ENCODE results near the gene PGBD5. TPM values are rescaled to one million over a fixed set of nuclear protein-coding genes. Genes with fewer than 3 reads are reported as not detected.

PGBD5 gene
- total and polyA plus RNA-seq, 8 donors: 2.8 to 17.2 (median 10.4) TPM

DNA sequence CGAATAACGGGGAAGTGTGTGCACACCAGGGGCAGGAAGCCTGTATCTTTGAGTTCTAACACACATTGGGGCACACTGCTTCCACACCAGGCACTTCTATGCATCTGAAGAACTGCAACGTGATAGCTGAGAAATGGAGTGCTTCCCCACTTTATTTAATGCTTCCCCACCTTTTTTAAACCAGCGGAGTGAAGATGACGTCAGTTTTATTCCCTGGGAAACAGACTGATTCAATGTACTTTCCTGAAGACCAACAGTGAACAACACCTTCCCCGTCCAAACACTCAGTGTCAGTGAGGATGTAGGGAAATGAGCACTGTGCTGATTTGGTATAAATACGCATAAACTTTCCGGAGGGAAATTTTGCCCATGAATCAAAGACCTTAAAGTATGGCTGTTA is 87.1 kb downstream of the PGBD5 start:
- DNase-seq (no peak), ATAC-seq (no peak), FAIRE-seq (no peak)
- no peaks in the 10 kb centered on the region for H3K27me3 ChIP-seq
- WGBS, 2 donors: 85 to 89% methylated on average over 8 of the region's 8 CpGs
- H3K4me3 ChIP-seq: no peak overlapping the region
- no peak overlapping the region for H3K27ac ChIP-seq
- TF ChIP-seq, protein P1, sequence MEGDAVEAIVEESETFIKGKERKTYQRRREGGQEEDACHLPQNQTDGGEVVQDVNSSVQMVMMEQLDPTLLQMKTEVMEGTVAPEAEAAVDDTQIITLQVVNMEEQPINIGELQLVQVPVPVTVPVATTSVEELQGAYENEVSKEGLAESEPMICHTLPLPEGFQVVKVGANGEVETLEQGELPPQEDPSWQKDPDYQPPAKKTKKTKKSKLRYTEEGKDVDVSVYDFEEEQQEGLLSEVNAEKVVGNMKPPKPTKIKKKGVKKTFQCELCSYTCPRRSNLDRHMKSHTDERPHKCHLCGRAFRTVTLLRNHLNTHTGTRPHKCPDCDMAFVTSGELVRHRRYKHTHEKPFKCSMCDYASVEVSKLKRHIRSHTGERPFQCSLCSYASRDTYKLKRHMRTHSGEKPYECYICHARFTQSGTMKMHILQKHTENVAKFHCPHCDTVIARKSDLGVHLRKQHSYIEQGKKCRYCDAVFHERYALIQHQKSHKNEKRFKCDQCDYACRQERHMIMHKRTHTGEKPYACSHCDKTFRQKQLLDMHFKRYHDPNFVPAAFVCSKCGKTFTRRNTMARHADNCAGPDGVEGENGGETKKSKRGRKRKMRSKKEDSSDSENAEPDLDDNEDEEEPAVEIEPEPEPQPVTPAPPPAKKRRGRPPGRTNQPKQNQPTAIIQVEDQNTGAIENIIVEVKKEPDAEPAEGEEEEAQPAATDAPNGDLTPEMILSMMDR (IDR thresholded peaks at IDR 0.05): no peak
- H3K36me3 ChIP-seq: peaks cover 0 to 6% (median 0%) of the 10 kb centered on the region in 3 donors
- H3K4me1 ChIP-seq: no peaks in the 10 kb centered on the region
- no peaks in the 10 kb centered on the region for H3K9me3 ChIP-seq
- intact Hi-C loops (cut with DNase I): no loop called here

DNA sequence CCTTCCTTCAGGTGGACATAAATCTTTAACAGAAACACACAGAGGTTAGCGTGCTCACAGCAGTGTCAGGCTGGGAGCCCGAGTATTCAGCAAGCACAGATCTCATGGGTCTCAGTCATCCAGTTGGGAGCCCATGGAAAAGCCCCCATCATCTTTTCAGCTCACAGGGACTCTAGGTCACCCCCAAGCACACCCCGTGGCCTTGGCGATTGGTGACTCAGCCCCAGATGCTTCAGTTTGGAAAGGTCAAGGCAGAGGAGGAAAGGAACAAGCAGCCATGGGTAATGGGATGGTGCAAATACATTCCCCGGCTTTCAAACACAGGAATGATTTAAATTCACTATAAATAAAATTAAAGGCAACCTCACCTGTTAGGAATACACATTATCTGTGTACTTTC is 88.9 kb downstream of the PGBD5 start:
- Histone ChIP-seq H3K36me3 (peaks cover 0 to 6% (median 0%) of the 10 kb centered on the region in 3 donors), H3K27ac (no peak overlapping the region), H3K4me1 (no peaks in the 10 kb centered on the region), H3K27me3 (no peaks in the 10 kb centered on the region), H3K9me3 (no peaks in the 10 kb centered on the region), H3K4me3 (no peak overlapping the region)
- intact Hi-C loops (cut with DNase I): no loop called here
- no peak for DNase-seq
- no peak for FAIRE-seq
- TF ChIP-seq, protein P1 (IDR thresholded peaks at IDR 0.05): no peak
- WGBS, 2 donors: 94 to 95% methylated on average over 5 of the region's 5 CpGs
- ATAC-seq: no peak

DNA sequence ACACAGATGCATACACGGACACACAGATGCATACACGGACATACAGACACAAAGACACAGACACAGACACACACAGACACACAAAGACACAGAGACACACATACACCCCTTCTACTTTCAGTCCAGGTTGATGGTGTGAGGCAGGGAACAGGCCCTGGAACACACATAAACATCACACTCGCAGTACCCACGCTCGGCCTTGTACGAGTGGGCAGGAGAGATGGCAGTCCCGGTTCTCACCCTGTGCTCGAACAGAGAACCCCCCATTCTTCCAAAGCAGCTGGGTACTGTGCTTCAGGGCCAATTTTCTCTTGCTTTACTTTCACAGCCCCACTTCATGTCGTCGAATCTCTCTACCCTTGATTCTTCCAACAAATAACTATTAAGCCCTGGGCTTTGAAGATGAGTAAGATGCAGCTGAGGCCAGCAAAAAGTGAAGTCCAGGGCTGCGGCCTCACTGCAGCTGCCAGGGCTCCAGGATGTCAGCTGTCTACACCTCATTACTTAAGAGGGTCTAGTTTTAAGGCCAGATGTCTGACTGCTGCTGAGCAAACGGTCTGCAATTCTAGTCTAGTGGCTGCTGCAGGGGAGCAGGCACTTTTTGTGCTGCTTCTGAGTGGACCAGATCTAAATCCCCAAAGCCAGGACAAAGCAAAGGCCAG is 90.1 kb downstream of the PGBD5 start:
- intact Hi-C loops (cut with DNase I): no loop called here
- Histone ChIP-seq H3K27me3 (no peaks in the 10 kb centered on the region), H3K9me3 (no peaks in the 10 kb centered on the region), H3K36me3 (peaks cover 0 to 6% (median 0%) of the 10 kb centered on the region in 3 donors), H3K4me1 (no peaks in the 10 kb centered on the region), H3K27ac (no peak overlapping the region), H3K4me3 (no peak overlapping the region)
- WGBS, 2 donors: 89 to 90% methylated on average over 12 of the region's 12 CpGs
- FAIRE-seq (no peak), ATAC-seq (no peak), DNase-seq (no peak)
- TF ChIP-seq, protein P1 (IDR thresholded peaks at IDR 0.05): no peak

DNA sequence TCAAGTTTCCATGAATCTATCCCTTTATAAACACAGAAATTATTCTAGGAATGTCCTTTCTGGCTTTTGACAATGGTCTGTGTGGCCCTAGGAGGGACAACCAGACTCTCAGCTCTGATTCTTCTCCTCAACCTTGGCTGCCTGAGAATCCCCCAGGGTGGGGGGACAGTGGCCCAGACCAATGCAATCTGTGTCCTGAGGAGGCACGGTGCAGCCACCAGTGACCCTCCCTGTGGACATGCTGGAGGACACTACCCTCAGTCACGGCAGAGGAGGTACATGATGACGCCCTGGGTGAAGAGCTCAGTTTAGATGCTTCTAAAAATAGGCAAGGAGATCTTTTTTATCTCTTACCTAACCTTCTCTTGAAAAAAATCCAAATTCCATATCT is 91.7 kb downstream of the PGBD5 start:
- Histone ChIP-seq H3K4me1 (no peaks in the 10 kb centered on the region), H3K4me3 (no peak overlapping the region), H3K27ac (no peak overlapping the region), H3K36me3 (peaks cover 0 to 10% (median 0%) of the 10 kb centered on the region in 3 donors), H3K27me3 (no peaks in the 10 kb centered on the region), H3K9me3 (no peaks in the 10 kb centered on the region)
- FAIRE-seq (no peak), ATAC-seq (no peak), DNase-seq (no peak)
- 86 to 92% methylated on average over 3 of the region's 3 CpGs for WGBS, 2 donors
- TF ChIP-seq, protein P1 (IDR thresholded peaks at IDR 0.05): no peak
- intact Hi-C loops (cut with DNase I): no loop called here

Measured in pancreas (tissue), 10 donors.